ENCODE measurements around the gene WRNIP1. TPM values are rescaled to one million over a fixed set of nuclear protein-coding genes. Genes with fewer than 3 reads are reported as not detected.

Gene WRNIP1
- total RNA-seq, 1 experiment from 2014 or later = 51.7 TPM

- Histone ChIP-seq H3K36me3 (ENCODE audit: control insufficient read depth, insufficient read depth, low read length) (no peaks in the 10 kb centered on the region), H3K9me3 (peaks cover 9% of the 10 kb centered on the region; the same call in 1 of the 2 replicates), H3K4me3 (ENCODE audit: low read depth, low read length) (no peak overlapping the region), H3K4me1 (peaks cover 6% of the 10 kb centered on the region), H3K27me3 (replicated peaks; ENCODE audit: control insufficient read depth, insufficient read depth, low read length) (no peaks in the 10 kb centered on the region)
- Mint-ChIP-seq H3K9me3 (ENCODE audit: unreplicated experiment) (peaks cover 21% of the 10 kb centered on the region), H3K27me3 (ENCODE audit: insufficient read depth, unreplicated experiment) (no peaks in the 10 kb centered on the region), H3K27ac (ENCODE audit: unreplicated experiment) (no peak overlapping the region), H3K36me3 (ENCODE audit: insufficient read depth, unreplicated experiment) (no peaks in the 10 kb centered on the region), H3K4me1 (ENCODE audit: low read depth, unreplicated experiment) (peaks cover 12% of the 10 kb centered on the region), H3K4me3 (ENCODE audit: unreplicated experiment) (no peak overlapping the region)
- POLR2A ChIA-PET = no interaction called here
- CTCF ChIA-PET = no interaction called here
- intact Hi-C loops (cut with micrococcal nuclease; ENCODE audit: unreplicated experiment) = no loop called here
- no TSS peak for BruUV-seq (replicated peaks)
- no peak for DNase-seq
- no peak for TF ChIP-seq CTCF (IDR thresholded peaks at IDR 0.05; ENCODE audit: insufficient read depth in 1 of 2, low read depth in 1 of 2, low read length in 1 of 2, severe bottlenecking in 1 of 2, unreplicated experiment in 1 of 2)
These were observed 54.8 kb downstream of the WRNIP1 start for GRCh38 chr6:2819978-2820377.

- BruUV-seq (replicated peaks) = no TSS peak
- H3K27ac Mint-ChIP-seq (ENCODE audit: unreplicated experiment) = no peak overlapping the region
These were observed 55.2 kb downstream of the WRNIP1 start for GRCh38 chr6:2820415-2820814.

GRCh38 chr6:2821554-2821953 is 56.4 kb downstream of the WRNIP1 start:
- Histone ChIP-seq H3K4me1 (peaks cover 6% of the 10 kb centered on the region), H3K4me3 (ENCODE audit: low read depth, low read length) (no peak overlapping the region), H3K36me3 (ENCODE audit: control insufficient read depth, insufficient read depth, low read length) (no peaks in the 10 kb centered on the region), H3K27me3 (replicated peaks; ENCODE audit: control insufficient read depth, insufficient read depth, low read length) (no peaks in the 10 kb centered on the region), H3K9me3 (0 out of 2 replicates have a peak, but pooled peaks cover 3% of the 10 kb centered on the region)
- no peak overlapping the region for H3K4me3 Mint-ChIP-seq (ENCODE audit: unreplicated experiment)
- intact Hi-C loops (cut with micrococcal nuclease; ENCODE audit: unreplicated experiment) = no loop called here
- BruUV-seq (replicated peaks) = no TSS peak
- peaks cover 8% of the 10 kb centered on the region for H3K9me3 Mint-ChIP-seq (ENCODE audit: unreplicated experiment)
- no peaks in the 10 kb centered on the region for H3K27me3 Mint-ChIP-seq (ENCODE audit: insufficient read depth, unreplicated experiment)
- CTCF ChIA-PET = no interaction called here
- H3K4me1 Mint-ChIP-seq (ENCODE audit: low read depth, unreplicated experiment) = peaks cover 12% of the 10 kb centered on the region
- no peak overlapping the region for H3K27ac Mint-ChIP-seq (ENCODE audit: unreplicated experiment)
- POLR2A ChIA-PET = no interaction called here
- TF ChIP-seq CTCF (IDR thresholded peaks at IDR 0.05; ENCODE audit: insufficient read depth in 1 of 2, low read depth in 1 of 2, low read length in 1 of 2, severe bottlenecking in 1 of 2, unreplicated experiment in 1 of 2) = no peak
- DNase-seq = no peak
- H3K36me3 Mint-ChIP-seq (ENCODE audit: insufficient read depth, unreplicated experiment) = no peaks in the 10 kb centered on the region

More at GRCh38 chr6:2820415-2820814, 55.2 kb downstream of the WRNIP1 start:
- Histone ChIP-seq H3K4me3 (ENCODE audit: low read depth, low read length) (no peak overlapping the region), H3K4me1 (peaks cover 6% of the 10 kb centered on the region), H3K36me3 (ENCODE audit: control insufficient read depth, insufficient read depth, low read length) (no peaks in the 10 kb centered on the region), H3K9me3 (peaks cover 9% of the 10 kb centered on the region; the same call in 1 of the 2 replicates), H3K27me3 (replicated peaks; ENCODE audit: control insufficient read depth, insufficient read depth, low read length) (no peaks in the 10 kb centered on the region)
- Mint-ChIP-seq H3K4me3 (ENCODE audit: unreplicated experiment) (no peak overlapping the region), H3K4me1 (ENCODE audit: low read depth, unreplicated experiment) (peaks cover 12% of the 10 kb centered on the region), H3K27me3 (ENCODE audit: insufficient read depth, unreplicated experiment) (no peaks in the 10 kb centered on the region), H3K9me3 (ENCODE audit: unreplicated experiment) (peaks cover 18% of the 10 kb centered on the region), H3K36me3 (ENCODE audit: insufficient read depth, unreplicated experiment) (no peaks in the 10 kb centered on the region)
- ChIA-PET POLR2A (no interaction called here), CTCF (no interaction called here)
- intact Hi-C loops (cut with micrococcal nuclease; ENCODE audit: unreplicated experiment) = no loop called here
- TF ChIP-seq CTCF (IDR thresholded peaks at IDR 0.05; ENCODE audit: insufficient read depth in 1 of 2, low read depth in 1 of 2, low read length in 1 of 2, severe bottlenecking in 1 of 2, unreplicated experiment in 1 of 2) = no peak
- DNase-seq = no peak
